B cell (primary cell): ENCODE results near the gene EXD3.

Experiments
- CTCF ChIP-seq: fragments of 200-600 bp; IDR thresholded peaks from one replicate; pipeline ENCODE4 v1.8.0; 2022; ENCODE audit warnings: antibody characterized with exemption, mild to moderate bottlenecking
- EZH2 ChIP-seq: IDR thresholded peaks from 2 replicates; pipeline ENCODE4 v1.6.1; 2012; ENCODE audit warnings: borderline replicate concordance, low read depth, mild to moderate bottlenecking, moderate library complexity, low read length; ENCODE audit not compliant: insufficient read depth, poor library complexity, severe bottlenecking

- TF ChIP-seq CTCF (peak; percentile 79), EZH2 (no peak)
Observed at GRCh38 chr9:137302449-137303150, 120.4 kb downstream of the EXD3 start.
